Type B pancreatic cell (in vitro differentiated cells): ENCODE results near the gene PCDH10. TPM values are rescaled to one million over a fixed set of nuclear protein-coding genes. Genes with fewer than 3 reads are reported as not detected.
"Not testable (repeated sequence)": the region's sequence is repeated elsewhere in the genome, so short reads cannot be mapped to it uniquely, and the experiment has no call there.

ENCODE experiments used
- DNase-seq: peaks from one replicate; pipeline ENCODE4 v3.0.0; 2021; ENCODE audit warnings: mixed read lengths; ENCODE audit not compliant: unreplicated experiment; ENCODE audit errors: extremely low spot score
- H3K27ac Mint-ChIP-seq: 2 replicates; pipeline ENCODE4 v1.8.0; 2021; ENCODE audit warnings: mild to moderate bottlenecking, mixed read lengths
- H3K27me3 Mint-ChIP-seq: 2 replicates; pipeline ENCODE4 v1.8.0; 2021; ENCODE audit warnings: mixed read lengths
- H3K36me3 Mint-ChIP-seq: 2 replicates; pipeline ENCODE4 v1.8.0; 2021; ENCODE audit warnings: mixed read lengths
- H3K4me1 Mint-ChIP-seq: one replicate; pipeline ENCODE4 v1.8.0; 2021; ENCODE audit warnings: mixed read lengths; ENCODE audit not compliant: unreplicated experiment
- H3K4me3 Mint-ChIP-seq: 2 replicates; pipeline ENCODE4 v1.8.0; 2021; ENCODE audit warnings: mild to moderate bottlenecking, mixed read lengths
- H3K9me3 Mint-ChIP-seq: 2 replicates; pipeline ENCODE4 v1.8.0; 2021; ENCODE audit warnings: mixed read lengths
- total RNA-seq: library from RNA; stranded (reverse); gene quantifications from 2 replicates; pipeline ENCODE4 v1.2.1, GENCODE V29; 2021; ENCODE audit warnings: low replicate concordance
- TF ChIP-seq, protein P1 (sequence below): fragments of 200-600 bp; sonication (generic); conservative IDR thresholded peaks from 2 replicates; pipeline ENCODE4 v1.5.0; 2021; ENCODE audit warnings: antibody characterized with exemption, mild to moderate bottlenecking

The PCDH10 gene
- total RNA-seq, 1 donor from 2014 or later: 61.9 TPM

- TF ChIP-seq, protein P1, sequence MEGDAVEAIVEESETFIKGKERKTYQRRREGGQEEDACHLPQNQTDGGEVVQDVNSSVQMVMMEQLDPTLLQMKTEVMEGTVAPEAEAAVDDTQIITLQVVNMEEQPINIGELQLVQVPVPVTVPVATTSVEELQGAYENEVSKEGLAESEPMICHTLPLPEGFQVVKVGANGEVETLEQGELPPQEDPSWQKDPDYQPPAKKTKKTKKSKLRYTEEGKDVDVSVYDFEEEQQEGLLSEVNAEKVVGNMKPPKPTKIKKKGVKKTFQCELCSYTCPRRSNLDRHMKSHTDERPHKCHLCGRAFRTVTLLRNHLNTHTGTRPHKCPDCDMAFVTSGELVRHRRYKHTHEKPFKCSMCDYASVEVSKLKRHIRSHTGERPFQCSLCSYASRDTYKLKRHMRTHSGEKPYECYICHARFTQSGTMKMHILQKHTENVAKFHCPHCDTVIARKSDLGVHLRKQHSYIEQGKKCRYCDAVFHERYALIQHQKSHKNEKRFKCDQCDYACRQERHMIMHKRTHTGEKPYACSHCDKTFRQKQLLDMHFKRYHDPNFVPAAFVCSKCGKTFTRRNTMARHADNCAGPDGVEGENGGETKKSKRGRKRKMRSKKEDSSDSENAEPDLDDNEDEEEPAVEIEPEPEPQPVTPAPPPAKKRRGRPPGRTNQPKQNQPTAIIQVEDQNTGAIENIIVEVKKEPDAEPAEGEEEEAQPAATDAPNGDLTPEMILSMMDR: no peak
- Mint-ChIP-seq H3K4me3 (no peak overlapping the region), H3K27ac (no peak overlapping the region), H3K4me1 (peaks cover 6% of the 10 kb centered on the region), H3K27me3 (no peaks in the 10 kb centered on the region), H3K9me3 (peaks cover under 1% of the 10 kb centered on the region), H3K36me3 (peaks cover 6% of the 10 kb centered on the region)
- DNase-seq: no peak
These were observed 41.0 kb downstream of the PCDH10 start for GRCh38 chr4:133190098-133190497.

DNA sequence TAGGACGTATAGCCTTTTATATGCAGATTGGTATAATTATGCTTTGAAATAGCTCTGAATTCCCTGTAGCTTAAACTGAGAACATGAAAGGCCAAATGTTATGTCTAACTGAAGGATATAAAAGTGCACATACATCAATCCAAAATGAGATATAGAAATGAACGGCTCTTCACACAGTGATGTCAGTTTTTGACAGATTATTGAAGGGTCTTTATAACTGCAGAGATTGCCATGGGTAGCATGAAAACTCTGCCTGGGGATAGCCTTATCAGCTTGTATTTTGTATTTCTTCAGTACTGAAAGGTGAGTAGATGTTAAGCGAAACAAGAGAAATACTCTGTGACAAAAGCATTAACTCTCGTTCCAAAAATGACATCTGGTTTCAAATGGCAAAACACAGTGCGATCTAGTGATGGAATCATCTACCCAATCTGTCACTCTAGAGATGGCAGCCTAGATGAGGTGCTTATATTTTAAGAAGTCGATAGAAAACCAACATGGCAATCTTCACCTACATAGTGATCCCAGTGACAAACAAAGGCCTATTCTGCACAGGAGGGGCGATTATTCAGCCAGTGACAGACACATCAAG lies 59.7 kb downstream of the PCDH10 start:
- Mint-ChIP-seq H3K27ac (no peak overlapping the region), H3K9me3 (peaks cover 3% of the 10 kb centered on the region), H3K4me3 (no peak overlapping the region), H3K4me1 (no peaks in the 10 kb centered on the region), H3K27me3 (no peaks in the 10 kb centered on the region), H3K36me3 (no peaks in the 10 kb centered on the region)
- TF ChIP-seq, protein P1: no peak
- no peak for DNase-seq

GRCh38 chr4:133233922-133234321 lies 84.8 kb downstream of the PCDH10 start:
- no peak overlapping the region for H3K27ac Mint-ChIP-seq
- TF ChIP-seq, protein P1: no peak
- no peaks in the 10 kb centered on the region for H3K36me3 Mint-ChIP-seq
- H3K27me3 Mint-ChIP-seq: no peaks in the 10 kb centered on the region
- H3K4me3 Mint-ChIP-seq: no peak overlapping the region
- H3K9me3 Mint-ChIP-seq: peaks cover 6% of the 10 kb centered on the region
- no peak for DNase-seq
- H3K4me1 Mint-ChIP-seq: no peaks in the 10 kb centered on the region

DNA sequence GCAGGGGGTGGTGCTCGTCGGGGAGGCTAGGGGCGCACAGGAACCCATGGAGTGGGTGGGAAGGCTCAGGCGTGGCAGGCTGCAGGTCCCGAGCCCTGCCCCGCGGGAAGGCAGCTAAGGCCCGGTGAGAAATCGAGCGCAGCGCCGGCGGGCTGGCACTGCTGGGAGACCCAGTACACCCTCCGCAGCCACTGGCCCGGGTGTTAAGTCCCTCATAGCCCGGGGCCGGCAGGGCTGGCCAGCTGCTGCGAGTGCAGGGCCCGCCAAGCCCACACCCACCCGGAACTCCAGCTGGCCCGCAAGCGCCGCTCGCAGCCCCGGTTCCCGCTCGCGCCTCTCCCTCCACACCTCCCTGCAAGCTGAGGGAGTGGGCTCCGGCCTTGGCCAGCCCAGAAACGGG lies 91.4 kb downstream of the PCDH10 start:
- not testable (repeated sequence) for H3K4me3 Mint-ChIP-seq, H3K9me3 Mint-ChIP-seq, H3K27ac Mint-ChIP-seq, H3K4me1 Mint-ChIP-seq, H3K27me3 Mint-ChIP-seq, DNase-seq, H3K36me3 Mint-ChIP-seq
